ENCODE results near the gene SLC29A1. TPM values are rescaled to one million over a fixed set of nuclear protein-coding genes. Genes with fewer than 3 reads are reported as not detected.

The SLC29A1 gene
- total and polyA plus RNA-seq, 2 of the 8 experiments (the other 6 are each of a cell fraction or from before 2014, with no cell fraction given), result 187 to 558 TPM

DNA sequence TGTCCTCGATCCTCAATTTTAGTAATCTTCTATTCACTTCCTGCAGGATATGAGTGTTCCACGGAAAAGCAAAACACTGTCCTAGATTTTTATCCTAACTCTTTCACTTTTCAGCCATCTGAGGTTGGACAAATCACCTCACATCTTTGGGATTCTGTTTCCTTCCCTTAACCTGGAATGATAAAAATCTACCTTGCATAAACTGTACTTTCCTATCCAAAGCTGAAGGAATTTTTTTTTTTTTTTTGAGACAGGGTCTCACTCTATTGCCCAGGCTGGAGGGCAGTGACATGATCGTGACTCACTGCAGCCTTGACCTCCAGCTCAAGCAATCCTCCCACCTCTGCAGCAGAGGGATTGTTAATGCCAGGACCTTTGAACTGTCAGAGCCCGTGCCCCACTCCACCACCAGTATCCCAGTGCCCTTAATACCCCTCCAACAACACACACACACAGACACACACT is 44.3 kb upstream of the SLC29A1 start:
- Histone ChIP-seq H2BK12ac (ENCODE audit: low read depth, low read length) (no peak overlapping the region), H3K18ac (ENCODE audit: extremely low read depth, low read length) (no peak overlapping the region), H2BK20ac (ENCODE audit: low read length) (no peak overlapping the region), H3K36me3 (ENCODE audit: control insufficient read depth in 2 of 4, insufficient read depth in 4 of 4, low read length in 3 of 4) (no peaks in the 10 kb centered on the region), H3K23ac (ENCODE audit: insufficient read length) (no peak overlapping the region), H3K23me2 (ENCODE audit: low read depth, low read length) (peaks cover 10% of the 10 kb centered on the region; the same call in 1 of the 2 replicates), H3K79me2 (ENCODE audit: control insufficient read depth in 1 of 2, insufficient read depth in 2 of 2, low read length in 2 of 2) (no peaks in the 10 kb centered on the region), H3K27ac (ENCODE audit: low read depth, low read length) (no peak overlapping the region), H4K5ac (ENCODE audit: insufficient read length, low read depth, low read length) (no peak overlapping the region), H4K91ac (replicated peaks; ENCODE audit: insufficient read length, low read length) (no peak overlapping the region), H3K4ac (replicated peaks; ENCODE audit: insufficient read length, low read depth, low read length) (no peak overlapping the region), H3K4me3 (ENCODE audit: extremely low read depth in 1 of 4, insufficient read depth in 2 of 4, low read depth in 3 of 4, low read length in 4 of 4) (no peak overlapping the region), H2AK5ac (ENCODE audit: low read depth, low read length) (no peak overlapping the region), H4K8ac (ENCODE audit: extremely low read depth, insufficient read depth, low read length) (no peak overlapping the region), H3K4me2 (ENCODE audit: insufficient read depth in 1 of 2, low read depth in 2 of 2, low read length in 2 of 2) (no peak overlapping the region), H2BK15ac (ENCODE audit: low read length) (no peak overlapping the region), H3K9ac (replicated peaks in 1 of 4; ENCODE audit: extremely low read depth in 1 of 4, low read depth in 3 of 4, low read length in 3 of 4) (no peak overlapping the region), H3K56ac (replicated peaks; ENCODE audit: insufficient read length, low read depth, low read length) (no peak overlapping the region), H3K14ac (ENCODE audit: insufficient read length) (no peak overlapping the region), H2BK120ac (replicated peaks; ENCODE audit: low read depth, low read length) (no peak overlapping the region), H3K27me3 (replicated peaks in 1 of 4; ENCODE audit: control insufficient read depth in 3 of 4, extremely low read depth in 1 of 4, insufficient read depth in 3 of 4, low read length in 3 of 4) (no peaks in the 10 kb centered on the region), H4K20me1 (replicated peaks in 1 of 2; ENCODE audit: control insufficient read depth in 1 of 2, insufficient read depth in 2 of 2, low read length in 2 of 2) (no peaks in the 10 kb centered on the region), H2BK5ac (ENCODE audit: low read depth, low read length) (no peak overlapping the region), H3K4me1 (replicated peaks in 1 of 4; ENCODE audit: control insufficient read depth in 3 of 4, insufficient read depth in 4 of 4, low read length in 3 of 4) (peaks cover 2 to 15% (median 3%) of the 10 kb centered on the region in 4 experiments; a peak in 5 of 7 replicates), H2AFZ (ENCODE audit: low read length) (no peak overlapping the region), H3K9me3 (ENCODE audit: insufficient read depth in 2 of 2, low read depth in 1 of 2, low read length in 1 of 2) (no peaks in the 10 kb centered on the region), H3K79me1 (ENCODE audit: low read depth, low read length) (no peaks in the 10 kb centered on the region)
- FAIRE-seq (no peak), DNase-seq (ENCODE audit: low read depth in 1 of 2, low spot score in 2 of 2) (no peak)
- WGBS, 2 experiments (ENCODE audit: extremely low coverage in 1 of 2, insufficient coverage in 1 of 2, insufficient read length in 1 of 2, insufficient replicate concordance in 2 of 2, low coverage in 1 of 2, low lambda C conversion rate in 2 of 2, missing lambda C conversion rate in 1 of 2), result 94% methylated on average over 4 of the region's 4 CpGs; no CpG with 5 or more reads in 1 of the 2 experiments
- ChIA-PET POLR2A (ENCODE audit: partially characterized antibody) (interaction anchor here (0.7 to 4.8 kb wide), 4 partner anchors 23 to 468 kb away, joined by 3 to 28 read pairs (median 4); partner anchors contain the start of gene HSP90AB1), CTCF (ENCODE audit: partially characterized antibody) (interaction anchor here (0.6 to 10.8 kb wide), 4 partner anchors 11 to 49 kb away, joined by 3 to 287 read pairs (median 4); partner anchors contain the start of gene SLC29A1)
- TF ChIP-seq, protein P1, sequence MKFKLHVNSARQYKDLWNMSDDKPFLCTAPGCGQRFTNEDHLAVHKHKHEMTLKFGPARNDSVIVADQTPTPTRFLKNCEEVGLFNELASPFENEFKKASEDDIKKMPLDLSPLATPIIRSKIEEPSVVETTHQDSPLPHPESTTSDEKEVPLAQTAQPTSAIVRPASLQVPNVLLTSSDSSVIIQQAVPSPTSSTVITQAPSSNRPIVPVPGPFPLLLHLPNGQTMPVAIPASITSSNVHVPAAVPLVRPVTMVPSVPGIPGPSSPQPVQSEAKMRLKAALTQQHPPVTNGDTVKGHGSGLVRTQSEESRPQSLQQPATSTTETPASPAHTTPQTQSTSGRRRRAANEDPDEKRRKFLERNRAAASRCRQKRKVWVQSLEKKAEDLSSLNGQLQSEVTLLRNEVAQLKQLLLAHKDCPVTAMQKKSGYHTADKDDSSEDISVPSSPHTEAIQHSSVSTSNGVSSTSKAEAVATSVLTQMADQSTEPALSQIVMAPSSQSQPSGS (IDR thresholded peaks at IDR 0.05; ENCODE audit: low read length), result no peak
- no peak for TF ChIP-seq POU5F1 (IDR thresholded peaks at IDR 0.05; ENCODE audit: low read depth, low read length)
- TF ChIP-seq CTBP2 (IDR thresholded peaks at IDR 0.05; ENCODE audit: borderline replicate concordance, insufficient read depth, insufficient read length, low read length), result no peak
- TF ChIP-seq TBP (IDR thresholded peaks at IDR 0.05; ENCODE audit: low read depth, low read length), result no peak
- TF ChIP-seq JUND (IDR thresholded peaks at IDR 0.05; ENCODE audit: low read length), result no peak
- TF ChIP-seq TCF12 (IDR thresholded peaks at IDR 0.05; ENCODE audit: low read depth, low read length), result no peak
- no peak for TF ChIP-seq SRF (IDR thresholded peaks at IDR 0.05; ENCODE audit: low read depth, low read length)
- TF ChIP-seq YY1 (IDR thresholded peaks at IDR 0.05; ENCODE audit: low read depth, low read length), result no peak
- TF ChIP-seq SP2 (IDR thresholded peaks at IDR 0.05; ENCODE audit: low read length), result no peak
- no peak for TF ChIP-seq RNF2 (IDR thresholded peaks at IDR 0.05; ENCODE audit: borderline replicate concordance, low read depth, low read length, missing control alignments, poor library complexity, severe bottlenecking)
- TF ChIP-seq KDM5A (IDR thresholded peaks at IDR 0.05; ENCODE audit: low read length), result no peak
- no peak for TF ChIP-seq CREB1 (IDR thresholded peaks at IDR 0.05)
